Adrenal gland (tissue), 12 donors: ENCODE data around the gene MDGA2. TPM values are rescaled to one million over a fixed set of nuclear protein-coding genes. Genes with fewer than 3 reads are reported as not detected.

Experiments
- DNase-seq, 7 donors: peaks; one replicate each; pipeline ENCODE4 v3.0.0-alpha.2; 2019 to 2020
- H3K27ac ChIP-seq, 5 donors: fragments of 200-600 bp; sonication (generic) in 4 of 5; 1 replicate in 3 of 5; 2 replicates in 2 of 5; pipeline versions ENCODE4 v1.5.1 to v1.8.0; 2016 to 2020; ENCODE audit warnings: mild to moderate bottlenecking in 1 of 5
- H3K27me3 ChIP-seq: fragments of 200-600 bp; 2 replicates; pipeline ENCODE4 v1.8.0; 2021
- H3K36me3 ChIP-seq, 2 donors: fragments of 200-600 bp; replicated peaks in 1 of 2; 1 replicate in 1 of 2; 2 replicates in 1 of 2; pipeline versions ENCODE4 v1.5.1 to v1.8.0; 2018 to 2022
- H3K4me1 ChIP-seq, 2 donors: fragments of 200-600 bp; replicated peaks in 1 of 2; 1 replicate in 1 of 2; 2 replicates in 1 of 2; pipeline versions ENCODE4 v1.5.1 to v1.8.0; 2018 to 2021
- H3K4me3 ChIP-seq, 4 donors: fragments of 200-600 bp; sonication (generic) in 3 of 4; one replicate each; pipeline ENCODE4 v1.5.1; 2016 to 2018
- H3K9me3 ChIP-seq, 3 donors: fragments of 200-600 bp; sonication (generic) in 1 of 3; replicated peaks in 1 of 3; 1 replicate in 2 of 3; 2 replicates in 1 of 3; pipeline versions ENCODE4 v1.5.1 to v1.8.0; 2016 to 2021
- POLR2A ChIP-seq, 2 donors: fragments of 450-650 bp; IDR thresholded peaks; one replicate each; pipeline ENCODE4 v1.6.1; 2017; ENCODE audit warnings: antibody characterized with exemption in 2 of 2, mild to moderate bottlenecking in 2 of 2, moderate library complexity in 1 of 2
- WGBS, 4 donors: extraction: QIAGEN DNeasy Blood & Tissue Kit in 2 of 4; methylation state at CpG; one replicate each; pipeline versions ENCODE4 v1.1.5 to v1.1.7; 2013 to 2017; 5-methylcytosine and 5-hydroxymethylcytosine counted together
- intact Hi-C, 2 donors: fragments of 100-400 bp; cut with DNase I; formaldehyde crosslinking; loops; one replicate each; pipeline versions ENCODE4 v1.14.1 to v1.15.0; 2022 to 2023
- polyA plus RNA-seq, 3 donors: library from polyadenylated mRNA; stranded (reverse); fragments of 200-250 nt in 2 of 3; fragments of 350-450 nt in 1 of 3; fragmentation: Illumina TruSeq in 1 of 3; extraction: RNeasy Lipid Tissue Mini Kit (QIAGEN cat#74804) in 1 of 3; gene quantifications; one replicate each; pipeline ENCODE4 v1.2.3, GENCODE V29; 2013 to 2014
- total RNA-seq, 9 donors: library from RNA; depleted of rRNA in 4 of 9; stranded (reverse); fragments of >200 nt in 4 of 9; fragments of 120-200 nt in 1 of 9; fragmentation: NEBNext Ultra II Directional in 1 of 9; extraction: Animal tissue kit (Norgen Biotek cat#: 25700) in 1 of 9; gene quantifications; one replicate each; pipeline versions ENCODE4 v1.1.0 to v1.2.4, GENCODE V29; 2013 to 2023
- TF ChIP-seq, protein P1 (sequence below), 6 experiments: fragments of 450-650 bp in 4 of 6; fragments of 200-600 bp in 2 of 6; sonication (generic) in 1 of 6; IDR thresholded peaks; 1 replicate in 5 of 6; 2 replicates in 1 of 6; pipeline versions ENCODE4 v1.5.1 to v1.8.0; 2016 to 2021; ENCODE audit warnings: antibody characterized with exemption in 6 of 6, mild to moderate bottlenecking in 2 of 6, moderate library complexity in 1 of 6
- donor health status: healthy with polysubstance abuse.
- donor health status: Bipolar disorder and iron deficiency.
- donor health status: DM: yes; HTN: yes; CAD: no.
- donor health status: DM: no; HTN: no; CAD: no.
- donor health status: DM: no; HTN: no; CAD: no.
- donor health status: DM: yes; HTN: yes; CAD: no.

Gene MDGA2
- total and polyA plus RNA-seq, 12 donors: 0.08 to 3.5 (median 0.34) TPM; not detected in 5

GRCh38 chr14:47264842-47265241 lies 410.6 kb downstream of the MDGA2 start:
- no peak for TF ChIP-seq POLR2A (IDR thresholded peaks at IDR 0.05)
- TF ChIP-seq, protein P1, sequence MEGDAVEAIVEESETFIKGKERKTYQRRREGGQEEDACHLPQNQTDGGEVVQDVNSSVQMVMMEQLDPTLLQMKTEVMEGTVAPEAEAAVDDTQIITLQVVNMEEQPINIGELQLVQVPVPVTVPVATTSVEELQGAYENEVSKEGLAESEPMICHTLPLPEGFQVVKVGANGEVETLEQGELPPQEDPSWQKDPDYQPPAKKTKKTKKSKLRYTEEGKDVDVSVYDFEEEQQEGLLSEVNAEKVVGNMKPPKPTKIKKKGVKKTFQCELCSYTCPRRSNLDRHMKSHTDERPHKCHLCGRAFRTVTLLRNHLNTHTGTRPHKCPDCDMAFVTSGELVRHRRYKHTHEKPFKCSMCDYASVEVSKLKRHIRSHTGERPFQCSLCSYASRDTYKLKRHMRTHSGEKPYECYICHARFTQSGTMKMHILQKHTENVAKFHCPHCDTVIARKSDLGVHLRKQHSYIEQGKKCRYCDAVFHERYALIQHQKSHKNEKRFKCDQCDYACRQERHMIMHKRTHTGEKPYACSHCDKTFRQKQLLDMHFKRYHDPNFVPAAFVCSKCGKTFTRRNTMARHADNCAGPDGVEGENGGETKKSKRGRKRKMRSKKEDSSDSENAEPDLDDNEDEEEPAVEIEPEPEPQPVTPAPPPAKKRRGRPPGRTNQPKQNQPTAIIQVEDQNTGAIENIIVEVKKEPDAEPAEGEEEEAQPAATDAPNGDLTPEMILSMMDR (IDR thresholded peaks at IDR 0.05): no peak
- no peaks in the 10 kb centered on the region for H3K36me3 ChIP-seq
- no peaks in the 10 kb centered on the region for H3K9me3 ChIP-seq
- no peaks in the 10 kb centered on the region for H3K27me3 ChIP-seq
- no peak for DNase-seq
- H3K4me3 ChIP-seq: no peak overlapping the region
- WGBS, 4 donors: 62 to 76% (median 67%) methylated on average over 1 of the region's 1 CpG
- intact Hi-C loops: no loop called here
- no peak overlapping the region for H3K27ac ChIP-seq
- no peaks in the 10 kb centered on the region for H3K4me1 ChIP-seq

GRCh38 chr14:47262801-47263200 lies 412.6 kb downstream of the MDGA2 start:
- intact Hi-C loops: no loop called here
- Histone ChIP-seq H3K4me1 (no peaks in the 10 kb centered on the region), H3K27ac (no peak overlapping the region), H3K9me3 (no peaks in the 10 kb centered on the region), H3K27me3 (no peaks in the 10 kb centered on the region), H3K36me3 (no peaks in the 10 kb centered on the region), H3K4me3 (no peak overlapping the region)
- no peak for TF ChIP-seq POLR2A (IDR thresholded peaks at IDR 0.05)
- TF ChIP-seq, protein P1 (IDR thresholded peaks at IDR 0.05): no peak
- WGBS, 4 donors: 79 to 89% (median 88%) methylated on average over 2 of the region's 2 CpGs
- DNase-seq: no peak

DNA sequence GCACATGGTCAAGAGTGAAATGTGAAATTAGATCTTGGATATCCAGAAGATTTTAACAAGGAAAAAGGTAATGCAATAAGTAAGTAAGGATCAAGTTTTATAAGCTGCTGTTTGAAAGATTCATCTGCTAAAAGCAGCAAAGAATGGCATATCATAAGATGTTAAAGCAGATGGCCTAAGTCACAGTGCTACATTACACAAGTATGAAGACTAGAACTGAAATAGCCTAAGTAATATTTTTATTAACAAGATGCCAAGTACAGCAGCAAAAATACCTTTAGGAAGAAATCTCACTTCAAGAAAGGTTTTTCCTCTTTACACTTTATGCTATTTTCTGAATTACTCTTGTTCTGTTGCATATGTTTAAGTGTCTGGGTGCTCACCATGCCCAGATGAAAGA lies 414.1 kb downstream of the MDGA2 start:
- DNase-seq: no peak
- Histone ChIP-seq H3K4me1 (no peaks in the 10 kb centered on the region), H3K36me3 (no peaks in the 10 kb centered on the region), H3K27me3 (no peaks in the 10 kb centered on the region), H3K9me3 (no peaks in the 10 kb centered on the region), H3K27ac (no peak overlapping the region), H3K4me3 (no peak overlapping the region)
- no peak for TF ChIP-seq POLR2A (IDR thresholded peaks at IDR 0.05)
- TF ChIP-seq, protein P1 (IDR thresholded peaks at IDR 0.05): no peak
- intact Hi-C loops: no loop called here

- Histone ChIP-seq H3K9me3 (no peaks in the 10 kb centered on the region), H3K27me3 (no peaks in the 10 kb centered on the region), H3K36me3 (no peaks in the 10 kb centered on the region), H3K4me3 (no peak overlapping the region), H3K27ac (no peak overlapping the region), H3K4me1 (no peaks in the 10 kb centered on the region)
- 64 to 78% (median 73%) methylated on average over 2 of the region's 2 CpGs for WGBS, 4 donors
- intact Hi-C loops: no loop called here
- no peak for TF ChIP-seq POLR2A (IDR thresholded peaks at IDR 0.05)
- TF ChIP-seq, protein P1 (IDR thresholded peaks at IDR 0.05): no peak
- DNase-seq: no peak
Observed at GRCh38 chr14:47259796-47260195, 415.6 kb downstream of the MDGA2 start.
